AG08395 (cell line): Measurements from ENCODE around the gene HAVCR2.

Source experiments
- DNase-seq: peaks from one replicate; pipeline ENCODE4 v3.0.0; 2012; ENCODE audit warnings: mixed read lengths, low spot score

Gene HAVCR2

DNA sequence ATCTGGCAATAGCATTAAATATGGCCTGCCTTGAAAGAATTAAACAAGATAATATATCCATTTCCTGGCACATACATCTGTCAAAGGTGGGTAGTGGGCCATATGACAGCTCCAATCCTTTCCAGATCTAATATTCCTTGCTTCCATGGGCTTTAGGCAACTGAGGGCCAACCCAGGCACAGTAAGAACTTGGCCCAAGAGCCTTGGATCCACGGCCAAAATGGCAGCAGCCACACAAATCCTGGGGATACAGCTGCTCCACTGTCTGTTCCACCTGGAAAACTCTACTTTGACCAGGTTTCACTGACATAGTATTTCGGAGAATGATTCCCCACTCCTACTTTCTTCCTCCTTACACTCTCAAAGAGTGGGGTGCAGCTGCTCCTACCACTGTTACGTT lies 63.2 kb downstream of the HAVCR2 start:
- DNase-seq = no peak

DNA sequence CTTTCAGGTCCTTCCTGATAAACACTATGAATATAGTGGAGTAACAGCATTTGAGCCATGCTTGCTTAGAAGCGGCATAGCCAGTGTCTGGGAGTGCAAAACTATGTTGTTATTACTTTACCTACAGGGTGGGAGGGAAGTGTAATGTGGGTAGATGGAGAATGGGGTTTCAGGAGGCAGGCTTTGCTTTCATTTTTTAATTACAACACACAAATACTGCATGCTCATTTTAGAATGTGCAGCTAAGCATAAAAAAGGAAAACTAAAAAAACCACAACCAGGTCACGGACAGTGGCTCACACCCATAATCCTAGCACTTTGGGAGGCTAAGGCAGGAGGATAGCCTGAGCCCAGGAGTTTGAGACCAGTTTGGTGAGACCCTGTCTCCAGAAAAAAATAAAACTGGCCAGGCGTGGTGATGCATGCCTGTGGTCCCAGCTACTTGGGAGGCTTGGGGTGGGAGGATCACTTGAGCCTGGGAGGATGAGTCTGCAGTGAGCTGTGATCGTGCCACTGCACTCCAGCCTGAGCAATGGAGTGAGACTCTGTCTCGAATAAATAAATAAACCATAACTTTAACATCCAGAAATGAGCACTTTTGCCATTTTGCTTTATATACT lies 70.2 kb downstream of the HAVCR2 start:
- no peak for DNase-seq
